Measurements from ENCODE around the gene AGAP1.

The AGAP1 gene

DNA sequence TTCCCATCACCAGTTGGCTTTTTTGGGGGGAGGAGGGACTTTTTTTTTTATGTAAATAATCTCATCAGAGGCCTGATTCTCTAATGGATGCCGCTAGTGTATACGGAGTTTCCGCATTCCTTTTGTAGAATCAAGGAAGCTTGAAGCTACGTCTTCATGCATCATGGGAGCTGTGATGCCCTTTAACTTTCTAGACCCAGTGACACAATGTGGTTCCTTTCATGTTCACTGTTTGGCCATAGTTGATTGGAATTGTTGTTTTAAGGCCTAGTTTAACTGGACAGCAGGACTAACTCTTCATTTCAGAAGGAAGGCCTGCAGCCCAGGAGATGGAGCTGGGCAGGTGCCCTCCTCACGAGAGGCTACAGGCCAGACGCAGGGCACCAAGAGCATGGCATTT is 287.9 kb downstream of the AGAP1 start:
- H3K27ac ChIP-seq: no peak overlapping the region
- H3K4me3 ChIP-seq (ENCODE audit: low read depth, low read length): no peak overlapping the region
- in situ Hi-C loops (cut with HindIII; ENCODE audit: low pct_ligation_motif_present, low sequenced_read_pairs): loop anchor here (25.0 kb wide), 1 partner anchor 406 kb away; no protein-coding TSS in a partner anchor
- H3K27me3 ChIP-seq (replicated peaks): no peaks in the 10 kb centered on the region
- H3K36me3 ChIP-seq (replicated peaks): no peaks in the 10 kb centered on the region
- DNase-seq: no peak
- TF ChIP-seq, protein P1, sequence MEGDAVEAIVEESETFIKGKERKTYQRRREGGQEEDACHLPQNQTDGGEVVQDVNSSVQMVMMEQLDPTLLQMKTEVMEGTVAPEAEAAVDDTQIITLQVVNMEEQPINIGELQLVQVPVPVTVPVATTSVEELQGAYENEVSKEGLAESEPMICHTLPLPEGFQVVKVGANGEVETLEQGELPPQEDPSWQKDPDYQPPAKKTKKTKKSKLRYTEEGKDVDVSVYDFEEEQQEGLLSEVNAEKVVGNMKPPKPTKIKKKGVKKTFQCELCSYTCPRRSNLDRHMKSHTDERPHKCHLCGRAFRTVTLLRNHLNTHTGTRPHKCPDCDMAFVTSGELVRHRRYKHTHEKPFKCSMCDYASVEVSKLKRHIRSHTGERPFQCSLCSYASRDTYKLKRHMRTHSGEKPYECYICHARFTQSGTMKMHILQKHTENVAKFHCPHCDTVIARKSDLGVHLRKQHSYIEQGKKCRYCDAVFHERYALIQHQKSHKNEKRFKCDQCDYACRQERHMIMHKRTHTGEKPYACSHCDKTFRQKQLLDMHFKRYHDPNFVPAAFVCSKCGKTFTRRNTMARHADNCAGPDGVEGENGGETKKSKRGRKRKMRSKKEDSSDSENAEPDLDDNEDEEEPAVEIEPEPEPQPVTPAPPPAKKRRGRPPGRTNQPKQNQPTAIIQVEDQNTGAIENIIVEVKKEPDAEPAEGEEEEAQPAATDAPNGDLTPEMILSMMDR (IDR thresholded peaks at IDR 0.05; ENCODE audit: low read depth, low read length, missing control alignments): no peak

DNA sequence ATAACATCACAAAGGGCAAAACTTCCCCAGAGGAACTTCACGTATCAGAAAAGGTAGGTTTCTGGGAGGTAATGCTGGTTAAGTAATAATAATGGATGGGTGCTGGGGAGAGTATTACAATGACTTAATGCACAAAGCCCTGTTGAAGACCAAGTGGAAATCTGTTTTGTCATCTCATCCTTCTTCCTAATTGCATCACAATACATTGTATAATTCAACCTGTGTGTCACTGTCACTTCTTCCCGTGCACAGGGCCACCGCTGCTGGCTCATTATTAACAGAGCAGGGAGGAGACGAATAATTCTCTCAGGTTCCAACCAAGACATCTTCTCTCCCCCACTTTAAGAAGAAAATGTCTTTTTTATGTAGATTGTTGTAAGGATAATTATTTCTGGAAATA is 290.9 kb downstream of the AGAP1 start:
- DNase-seq: no peak
- TF ChIP-seq, protein P1 (IDR thresholded peaks at IDR 0.05; ENCODE audit: low read depth, low read length, missing control alignments): no peak
- H3K27ac ChIP-seq: no peak overlapping the region
- no peaks in the 10 kb centered on the region for H3K27me3 ChIP-seq (replicated peaks)
- no peak overlapping the region for H3K4me3 ChIP-seq (ENCODE audit: low read depth, low read length)
- H3K36me3 ChIP-seq (replicated peaks): no peaks in the 10 kb centered on the region
- in situ Hi-C loops (cut with HindIII; ENCODE audit: low pct_ligation_motif_present, low sequenced_read_pairs): loop anchor here (25.0 kb wide), 1 partner anchor 403 kb away; no protein-coding TSS in a partner anchor

DNA sequence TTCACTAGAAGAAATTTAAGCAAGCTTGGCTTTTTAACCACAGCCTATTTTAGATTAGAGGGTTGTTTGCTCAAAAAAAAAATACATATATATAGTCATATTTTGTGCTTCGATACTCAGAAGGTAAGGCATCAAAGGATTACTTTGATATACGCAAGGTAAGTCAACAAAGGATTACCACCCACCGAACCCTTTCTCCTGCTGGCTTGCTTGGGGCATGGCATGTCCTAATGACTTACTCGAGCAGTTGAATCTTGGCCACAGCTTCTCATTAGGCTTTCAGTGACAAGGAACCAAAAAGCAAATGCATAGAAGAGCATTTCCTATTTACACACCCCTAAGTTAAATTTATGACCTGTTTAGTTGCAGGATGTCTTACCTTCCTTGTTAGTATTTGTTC is 295.7 kb downstream of the AGAP1 start:
- TF ChIP-seq, protein P1 (IDR thresholded peaks at IDR 0.05; ENCODE audit: low read depth, low read length, missing control alignments): no peak
- no peak for DNase-seq
- no peaks in the 10 kb centered on the region for H3K36me3 ChIP-seq (replicated peaks)
- in situ Hi-C loops (cut with HindIII; ENCODE audit: low pct_ligation_motif_present, low sequenced_read_pairs): loop anchor here (25.0 kb wide), 1 partner anchor 398 kb away; no protein-coding TSS in a partner anchor
- no peaks in the 10 kb centered on the region for H3K27me3 ChIP-seq (replicated peaks)
- no peak overlapping the region for H3K27ac ChIP-seq
- no peak overlapping the region for H3K4me3 ChIP-seq (ENCODE audit: low read depth, low read length)

DNA sequence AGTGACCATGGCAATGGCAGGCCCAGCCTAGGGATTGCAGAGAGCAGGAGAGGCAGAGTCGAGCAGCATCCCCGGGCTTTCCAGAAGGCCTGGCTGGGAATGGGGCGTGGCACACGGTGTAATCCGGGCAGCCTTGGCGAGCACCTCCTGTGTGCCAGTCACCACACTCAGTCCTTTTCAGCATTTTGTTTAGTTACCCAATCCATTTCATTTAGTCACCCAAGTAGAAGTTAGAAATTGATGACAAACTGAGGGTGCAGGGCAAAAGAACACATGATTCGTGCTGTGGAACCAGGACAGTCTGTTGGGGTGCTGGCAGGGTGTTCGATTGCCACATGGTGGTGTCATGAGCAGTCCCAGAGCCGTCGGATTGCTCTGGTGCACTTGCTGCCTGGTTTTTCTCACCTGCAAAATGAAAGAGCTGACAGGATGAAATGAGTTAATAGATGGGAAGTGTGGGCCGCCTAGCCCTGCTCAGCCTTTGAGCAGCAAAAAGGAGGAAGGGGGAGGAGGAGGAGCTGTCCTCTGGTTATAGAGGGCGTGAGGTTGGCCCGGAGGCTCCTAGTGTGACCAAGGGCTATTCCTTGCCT is 299.4 kb downstream of the AGAP1 start:
- Histone ChIP-seq H3K4me3 (ENCODE audit: low read depth, low read length) (no peak overlapping the region), H3K27me3 (replicated peaks) (no peaks in the 10 kb centered on the region), H3K36me3 (replicated peaks) (no peaks in the 10 kb centered on the region), H3K27ac (no peak overlapping the region)
- TF ChIP-seq, protein P1 (IDR thresholded peaks at IDR 0.05; ENCODE audit: low read depth, low read length, missing control alignments): peak; percentile 62
- no peak for DNase-seq
- in situ Hi-C loops (cut with HindIII; ENCODE audit: low pct_ligation_motif_present, low sequenced_read_pairs): loop anchor here (25.0 kb wide), 1 partner anchor 394 kb away; no protein-coding TSS in a partner anchor

DNA sequence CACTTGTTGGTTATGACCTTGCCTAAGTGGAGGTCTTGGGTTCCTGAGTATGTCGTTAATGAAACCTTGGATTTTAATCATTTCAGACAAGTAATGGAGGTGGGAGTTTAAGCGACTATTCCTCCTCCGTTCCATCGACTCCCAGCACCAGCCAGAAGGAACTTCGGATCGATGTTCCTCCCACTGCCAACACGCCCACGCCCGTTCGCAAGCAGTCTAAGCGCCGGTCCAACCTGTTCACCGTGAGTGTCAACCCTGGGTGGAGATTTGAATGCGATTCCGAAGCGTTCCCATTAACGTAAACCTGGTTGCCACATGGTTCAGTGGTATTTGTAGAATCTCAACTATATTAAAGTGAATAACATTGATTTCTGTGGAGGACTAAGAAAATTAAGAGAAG is 305.4 kb downstream of the AGAP1 start:
- in situ Hi-C loops (cut with HindIII; ENCODE audit: low pct_ligation_motif_present, low sequenced_read_pairs): loop anchor here (25.0 kb wide), 1 partner anchor 388 kb away; no protein-coding TSS in a partner anchor
- DNase-seq: no peak
- no peak overlapping the region for H3K4me3 ChIP-seq (ENCODE audit: low read depth, low read length)
- H3K27ac ChIP-seq: no peak overlapping the region
- no peaks in the 10 kb centered on the region for H3K36me3 ChIP-seq (replicated peaks)
- TF ChIP-seq, protein P1 (IDR thresholded peaks at IDR 0.05; ENCODE audit: low read depth, low read length, missing control alignments): no peak
- no peaks in the 10 kb centered on the region for H3K27me3 ChIP-seq (replicated peaks)

DNA sequence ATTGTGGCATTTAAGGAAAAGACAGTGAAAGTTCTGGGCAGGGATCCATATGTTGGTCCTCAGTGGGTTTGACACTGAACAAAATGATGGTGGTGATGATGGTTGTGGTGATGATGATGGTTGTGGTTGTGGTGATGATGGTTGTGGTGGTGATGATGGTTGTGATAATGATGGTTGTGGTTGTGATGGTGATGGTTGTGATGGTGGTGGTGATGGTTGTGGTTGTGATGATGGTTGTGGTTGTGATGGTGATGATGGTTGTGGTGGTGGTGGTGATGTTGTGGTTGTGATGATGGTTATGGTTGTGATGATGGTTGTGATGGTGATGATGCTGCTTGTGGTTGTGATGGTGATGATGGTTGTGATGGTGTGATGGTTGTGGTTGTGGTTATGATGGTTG is 308.7 kb downstream of the AGAP1 start:
- in situ Hi-C loops (cut with HindIII; ENCODE audit: low pct_ligation_motif_present, low sequenced_read_pairs): no loop called here
- TF ChIP-seq, protein P1 (IDR thresholded peaks at IDR 0.05; ENCODE audit: low read depth, low read length, missing control alignments): no peak
- Histone ChIP-seq H3K27ac (no peak overlapping the region), H3K27me3 (replicated peaks) (no peaks in the 10 kb centered on the region), H3K36me3 (replicated peaks) (no peaks in the 10 kb centered on the region), H3K4me3 (ENCODE audit: low read depth, low read length) (no peak overlapping the region)
- DNase-seq: no peak

Data from brain microvascular endothelial cell (primary cell).